ENCODE results near the gene LRP10.
A peak's percentile ranks its signal among the peaks of the same experiment; 100 is the strongest.

Gene LRP10

DNA sequence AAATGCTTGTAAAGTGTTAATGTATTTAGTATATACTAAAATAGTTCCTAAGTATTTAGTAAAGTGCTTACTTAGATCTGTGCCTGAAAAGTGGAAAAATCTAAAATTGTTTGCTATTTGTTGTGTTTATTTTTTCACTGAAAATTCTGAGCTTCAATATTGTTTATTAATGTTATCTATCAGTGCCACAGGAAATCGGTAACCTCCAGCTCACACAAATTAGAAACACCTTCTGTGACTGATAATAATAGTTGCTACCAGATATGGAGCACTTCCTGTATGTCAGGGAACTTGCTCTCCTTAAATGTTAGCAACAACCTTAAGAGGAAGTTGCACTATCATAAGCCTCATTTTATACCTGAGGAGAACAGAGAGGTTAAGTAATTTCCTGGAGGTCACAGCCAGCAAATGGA is 723 bp upstream of the LRP10 start:
- DNase-seq = no peak

DNA sequence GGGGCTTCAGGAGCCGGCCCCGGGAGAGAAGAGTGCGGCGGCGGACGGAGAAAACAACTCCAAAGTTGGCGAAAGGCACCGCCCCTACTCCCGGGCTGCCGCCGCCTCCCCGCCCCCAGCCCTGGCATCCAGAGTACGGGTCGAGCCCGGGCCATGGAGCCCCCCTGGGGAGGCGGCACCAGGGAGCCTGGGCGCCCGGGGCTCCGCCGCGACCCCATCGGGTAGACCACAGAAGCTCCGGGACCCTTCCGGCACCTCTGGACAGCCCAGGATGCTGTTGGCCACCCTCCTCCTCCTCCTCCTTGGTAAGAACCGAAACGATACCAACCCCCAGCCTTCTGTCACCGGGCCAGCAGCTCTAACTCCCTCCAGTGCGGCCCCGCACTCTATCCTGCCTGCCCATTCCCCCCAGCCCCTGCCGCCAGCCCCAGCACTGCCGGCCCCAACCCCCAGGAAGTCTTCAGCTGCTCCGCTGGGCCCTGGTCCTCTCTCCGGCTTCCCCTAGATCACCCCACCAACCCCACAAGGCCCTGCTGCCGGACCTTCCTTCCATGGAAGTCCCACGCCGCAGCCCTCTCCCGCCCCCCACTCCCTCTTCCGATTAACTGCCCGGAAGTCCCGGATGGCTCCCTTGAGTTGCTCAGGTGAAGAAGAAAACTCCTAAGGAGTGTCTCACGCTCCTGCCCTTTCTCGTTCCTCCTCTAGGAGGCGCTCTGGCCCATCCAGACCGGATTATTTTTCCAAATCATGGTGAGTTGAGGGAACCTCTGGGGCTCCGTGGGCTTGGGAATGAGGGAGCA is 693 bp downstream of the LRP10 start:
- peak; percentile 91 for DNase-seq

GRCh38 chr14:22872833-22873520 is 1.4 kb downstream of the LRP10 start:
- DNase-seq = no peak

- no peak for DNase-seq
These were observed 3.6 kb downstream of the LRP10 start for GRCh38 chr14:22875003-22875747.

DNA sequence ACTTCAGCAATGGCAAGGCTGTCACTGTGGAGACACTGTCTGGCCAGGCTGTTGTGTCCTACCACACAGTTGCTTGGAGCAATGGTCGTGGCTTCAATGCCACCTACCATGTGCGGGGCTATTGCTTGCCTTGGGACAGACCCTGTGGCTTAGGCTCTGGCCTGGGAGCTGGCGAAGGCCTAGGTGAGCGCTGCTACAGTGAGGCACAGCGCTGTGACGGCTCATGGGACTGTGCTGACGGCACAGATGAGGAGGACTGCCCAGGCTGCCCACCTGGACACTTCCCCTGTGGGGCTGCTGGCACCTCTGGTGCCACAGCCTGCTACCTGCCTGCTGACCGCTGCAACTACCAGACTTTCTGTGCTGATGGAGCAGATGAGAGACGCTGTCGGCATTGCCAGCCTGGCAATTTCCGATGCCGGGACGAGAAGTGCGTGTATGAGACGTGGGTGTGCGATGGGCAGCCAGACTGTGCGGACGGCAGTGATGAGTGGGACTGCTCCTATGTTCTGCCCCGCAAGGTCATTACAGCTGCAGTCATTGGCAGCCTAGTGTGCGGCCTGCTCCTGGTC is 4.3 kb downstream of the LRP10 start:
- no peak for DNase-seq

- no peak for DNase-seq
These were observed 5.5 kb downstream of the LRP10 start for GRCh38 chr14:22877000-22877501.

DNA sequence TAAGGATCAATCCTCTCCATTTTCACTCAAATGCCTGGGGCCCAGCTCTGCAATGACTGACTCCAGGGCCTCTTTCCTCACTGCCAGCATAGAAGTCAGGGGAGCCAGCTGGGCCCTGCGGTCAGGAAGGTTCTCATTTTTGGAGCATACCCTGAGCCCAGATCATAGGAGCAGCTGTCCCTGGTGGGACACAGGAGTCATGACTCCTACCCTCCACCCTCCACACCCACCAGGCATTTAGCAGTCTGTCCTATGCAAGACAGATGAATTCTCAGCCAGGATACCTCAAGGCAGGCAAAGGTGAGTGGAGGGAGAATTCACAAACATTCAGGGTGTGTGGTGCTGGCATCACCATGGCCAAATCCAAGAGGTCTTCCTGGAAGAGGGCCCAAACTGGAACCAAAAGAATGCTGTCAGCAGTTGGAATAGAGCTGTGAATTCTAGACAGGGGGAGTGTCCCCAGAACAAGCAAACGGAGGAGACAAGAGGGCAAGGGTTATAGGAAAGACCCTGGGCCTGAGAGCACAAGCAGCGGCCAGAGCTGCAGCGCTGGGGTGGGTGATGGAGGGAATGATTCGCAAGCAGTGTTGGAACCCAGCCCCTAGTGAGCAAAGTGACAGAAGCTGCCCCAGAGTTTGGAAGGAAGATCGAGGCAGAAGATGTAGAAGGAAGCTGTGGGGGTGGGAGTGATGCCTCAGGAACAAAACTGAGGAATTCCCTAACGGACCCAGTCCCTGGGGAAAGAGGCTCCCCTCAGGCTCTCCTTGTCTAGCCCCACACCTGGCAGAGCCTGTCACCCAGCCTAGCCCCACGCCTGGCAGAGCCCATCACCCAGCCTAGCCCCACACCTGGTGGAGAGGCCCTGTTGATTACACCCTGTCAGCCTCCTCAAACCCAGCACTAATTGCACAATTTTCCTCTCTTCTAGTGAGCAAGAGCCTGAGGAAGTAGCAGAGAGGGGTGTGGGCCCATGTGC is 7.0 kb downstream of the LRP10 start:
- DNase-seq = no peak

- no peak for DNase-seq
These were observed 10.5 kb downstream of the LRP10 start for GRCh38 chr14:22882064-22882463.

GRCh38 chr14:22882529-22883172 is 11.1 kb downstream of the LRP10 start:
- peak; percentile 71 for DNase-seq

DNA sequence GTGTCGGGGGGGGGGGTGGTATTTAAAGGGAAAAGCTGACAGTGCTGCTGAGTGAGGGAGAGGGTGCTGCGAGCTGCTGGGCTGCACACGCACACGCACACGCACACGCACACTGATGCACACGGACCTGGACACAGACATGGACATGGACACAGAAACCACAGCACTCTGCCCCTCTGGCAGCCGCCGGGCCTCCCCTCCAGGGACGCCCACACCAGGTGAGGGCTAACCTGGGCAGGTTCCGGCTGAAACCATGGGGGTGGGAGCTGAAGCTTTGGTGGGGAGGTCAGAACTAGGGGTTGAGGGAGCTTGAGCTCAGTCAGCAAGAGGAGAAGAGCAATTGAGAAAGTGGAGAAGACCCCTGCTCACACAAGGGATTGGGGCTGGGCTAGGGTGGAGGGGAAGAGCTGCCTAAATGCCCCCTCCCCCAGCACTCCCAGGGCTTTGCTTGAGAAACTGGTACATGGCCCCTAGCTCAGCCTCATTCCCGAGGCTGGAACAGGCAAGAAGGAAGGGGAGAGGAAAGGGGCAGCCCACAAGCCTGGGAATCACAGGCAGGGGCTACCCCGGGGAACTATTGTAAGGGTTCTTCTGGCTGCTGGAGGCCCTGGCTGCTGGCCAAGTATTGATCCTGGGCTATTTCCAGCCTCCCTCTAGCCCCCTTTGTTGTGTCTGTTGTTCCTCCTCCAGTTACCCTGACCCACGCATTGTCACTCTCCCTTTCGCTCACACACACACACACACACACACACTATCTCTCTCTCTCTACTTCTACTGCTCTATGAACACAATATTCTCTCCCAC is 11.8 kb downstream of the LRP10 start, which contains the start of gene REM2:
REM2 (plus strand) TSS at position 50 of the 804 bp plus-strand sequence; CDS start at position 116, 66 bp downstream.
- DNase-seq = no peak

GRCh38 chr14:22884076-22884737 is 12.7 kb downstream of the LRP10 start:
- DNase-seq = no peak

DNA sequence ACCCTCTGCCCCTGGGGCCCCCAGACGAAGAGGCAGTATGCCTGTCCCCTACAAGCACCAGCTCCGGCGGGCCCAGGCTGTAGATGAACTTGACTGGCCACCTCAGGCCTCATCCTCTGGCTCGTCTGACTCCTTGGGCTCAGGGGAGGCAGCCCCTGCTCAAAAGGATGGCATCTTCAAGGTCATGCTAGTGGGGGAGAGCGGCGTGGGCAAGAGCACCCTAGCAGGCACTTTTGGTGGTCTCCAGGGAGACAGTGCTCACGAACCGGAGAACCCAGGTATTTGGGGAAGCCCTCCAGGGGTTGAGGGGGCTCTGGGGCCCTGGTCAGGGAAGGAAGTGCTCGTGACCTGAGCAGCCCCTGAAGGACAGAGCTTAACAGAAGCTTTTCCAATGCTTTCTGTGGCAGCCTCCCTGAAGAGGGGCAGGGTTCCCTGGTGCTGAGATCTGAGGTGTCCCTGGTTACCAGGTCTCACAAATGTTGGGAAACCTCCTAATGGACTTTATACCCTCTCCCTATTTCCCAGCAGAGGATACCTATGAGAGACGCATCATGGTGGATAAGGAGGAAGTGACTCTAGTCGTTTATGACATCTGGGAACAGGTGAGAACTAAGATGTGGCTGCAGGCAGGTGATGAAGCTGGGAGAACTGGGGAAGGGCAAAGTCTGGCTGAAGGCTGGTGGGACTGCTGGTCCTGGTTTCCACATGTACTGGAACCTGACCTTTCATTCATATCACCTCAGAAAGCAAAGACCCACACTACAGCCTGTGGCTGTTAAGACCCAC is 13.4 kb downstream of the LRP10 start:
- DNase-seq = no peak

- no peak for DNase-seq
These were observed 14.4 kb downstream of the LRP10 start for GRCh38 chr14:22885975-22886374.

DNA sequence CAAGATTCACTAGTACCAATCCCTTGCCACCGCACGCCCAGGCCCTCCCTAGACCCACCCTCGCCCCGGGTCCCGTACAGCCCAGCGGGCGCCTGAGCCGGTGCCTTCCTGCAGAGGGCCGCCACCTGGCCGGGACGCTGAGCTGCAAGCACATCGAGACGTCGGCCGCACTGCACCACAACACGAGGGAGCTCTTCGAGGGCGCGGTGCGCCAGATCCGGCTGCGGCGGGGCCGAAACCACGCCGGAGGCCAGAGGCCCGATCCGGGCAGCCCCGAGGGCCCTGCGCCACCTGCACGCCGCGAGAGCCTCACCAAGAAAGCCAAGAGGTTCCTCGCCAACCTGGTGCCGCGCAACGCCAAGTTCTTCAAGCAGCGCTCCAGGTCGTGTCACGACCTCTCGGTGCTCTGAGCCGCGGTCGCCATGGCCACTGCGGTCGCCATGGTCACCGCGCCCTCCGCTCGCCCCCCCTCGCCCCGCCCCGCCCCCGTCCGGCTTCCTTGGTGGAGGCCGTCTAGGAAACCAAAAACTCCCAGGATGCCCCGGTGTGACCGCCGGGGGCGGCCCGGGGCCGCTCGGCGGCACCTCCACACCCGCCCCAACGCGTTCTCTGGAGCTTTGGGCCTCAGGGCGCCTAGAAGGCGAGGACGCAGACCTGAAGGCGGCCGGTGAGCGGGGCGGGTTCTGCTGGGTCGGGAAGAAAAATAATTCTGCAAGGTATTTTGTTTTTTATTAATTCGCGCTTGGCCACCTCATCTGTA is 15.1 kb downstream of the LRP10 start:
- peak; percentile 92 for DNase-seq

- peak; percentile 76 for DNase-seq
These were observed 15.9 kb downstream of the LRP10 start for GRCh38 chr14:22887260-22887989.

DNA sequence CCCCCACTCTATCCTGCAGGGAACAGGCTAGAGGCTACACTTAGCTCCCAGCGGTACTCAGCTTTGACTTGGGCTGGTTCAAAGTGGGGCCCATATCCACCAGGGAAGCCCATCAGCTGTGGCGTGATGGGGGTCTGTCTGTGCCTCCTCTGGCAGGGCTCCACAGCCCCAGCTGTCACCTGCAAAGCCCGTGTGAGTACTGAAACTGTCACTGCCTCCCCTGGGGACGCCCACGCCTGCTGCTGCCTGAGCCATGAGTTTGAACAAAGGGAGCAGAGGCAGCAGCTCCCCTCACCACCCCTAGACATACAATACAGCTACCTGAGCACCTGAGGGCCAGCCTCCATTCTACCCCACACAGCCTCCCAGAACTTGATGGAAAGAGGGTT is 16.4 kb downstream of the LRP10 start:
- peak; percentile 85 for DNase-seq

DNA sequence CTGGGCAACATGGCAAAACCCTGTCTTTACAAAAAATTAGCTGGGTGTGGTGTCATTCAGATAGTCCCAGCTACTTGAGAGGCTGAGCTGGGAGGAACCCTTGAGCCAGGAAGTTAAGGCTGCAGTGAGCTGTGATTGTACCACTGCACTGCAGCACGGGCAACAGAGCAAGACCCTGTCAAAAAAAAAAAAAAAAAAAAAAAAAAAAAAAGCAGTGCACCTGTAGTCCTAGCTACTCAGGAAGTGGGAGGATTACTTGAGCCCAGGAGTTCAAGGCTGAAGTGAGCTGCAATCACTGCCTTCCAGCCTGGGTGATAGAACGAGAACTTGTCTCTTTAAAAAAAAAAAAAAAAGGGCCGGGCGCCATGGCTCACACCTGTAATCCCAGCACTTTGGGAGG is 17.1 kb downstream of the LRP10 start:
- DNase-seq = no peak

All from activated effector memory CD4-positive, alpha-beta T cell treated with anti-CD3 and anti-CD28 coated beads, Interleukin-2, amount 50 U/mL, for 16 hours (primary cell).